Measurements from ENCODE around the gene FEZ2.

FEZ2 gene

GRCh38 chr2:36561237-36561944 lies 36.6 kb downstream of the FEZ2 start:
- TF ChIP-seq, protein P1, sequence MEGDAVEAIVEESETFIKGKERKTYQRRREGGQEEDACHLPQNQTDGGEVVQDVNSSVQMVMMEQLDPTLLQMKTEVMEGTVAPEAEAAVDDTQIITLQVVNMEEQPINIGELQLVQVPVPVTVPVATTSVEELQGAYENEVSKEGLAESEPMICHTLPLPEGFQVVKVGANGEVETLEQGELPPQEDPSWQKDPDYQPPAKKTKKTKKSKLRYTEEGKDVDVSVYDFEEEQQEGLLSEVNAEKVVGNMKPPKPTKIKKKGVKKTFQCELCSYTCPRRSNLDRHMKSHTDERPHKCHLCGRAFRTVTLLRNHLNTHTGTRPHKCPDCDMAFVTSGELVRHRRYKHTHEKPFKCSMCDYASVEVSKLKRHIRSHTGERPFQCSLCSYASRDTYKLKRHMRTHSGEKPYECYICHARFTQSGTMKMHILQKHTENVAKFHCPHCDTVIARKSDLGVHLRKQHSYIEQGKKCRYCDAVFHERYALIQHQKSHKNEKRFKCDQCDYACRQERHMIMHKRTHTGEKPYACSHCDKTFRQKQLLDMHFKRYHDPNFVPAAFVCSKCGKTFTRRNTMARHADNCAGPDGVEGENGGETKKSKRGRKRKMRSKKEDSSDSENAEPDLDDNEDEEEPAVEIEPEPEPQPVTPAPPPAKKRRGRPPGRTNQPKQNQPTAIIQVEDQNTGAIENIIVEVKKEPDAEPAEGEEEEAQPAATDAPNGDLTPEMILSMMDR (IDR thresholded peaks at IDR 0.05; ENCODE audit: extremely low read depth, missing control alignments): no peak
- no peak for DNase-seq (ENCODE audit: low spot score)

- TF ChIP-seq, protein P1 (IDR thresholded peaks at IDR 0.05; ENCODE audit: extremely low read depth, missing control alignments): no peak
These were observed 37.2 kb downstream of the FEZ2 start for GRCh38 chr2:36560726-36561125.

GRCh38 chr2:36559221-36559942 lies 38.6 kb downstream of the FEZ2 start:
- no peak for DNase-seq (ENCODE audit: low spot score)
- TF ChIP-seq, protein P1 (IDR thresholded peaks at IDR 0.05; ENCODE audit: extremely low read depth, missing control alignments): no peak

More at GRCh38 chr2:36560726-36561125, 37.2 kb downstream of the FEZ2 start:
- no peak for DNase-seq (ENCODE audit: low spot score)

DNA sequence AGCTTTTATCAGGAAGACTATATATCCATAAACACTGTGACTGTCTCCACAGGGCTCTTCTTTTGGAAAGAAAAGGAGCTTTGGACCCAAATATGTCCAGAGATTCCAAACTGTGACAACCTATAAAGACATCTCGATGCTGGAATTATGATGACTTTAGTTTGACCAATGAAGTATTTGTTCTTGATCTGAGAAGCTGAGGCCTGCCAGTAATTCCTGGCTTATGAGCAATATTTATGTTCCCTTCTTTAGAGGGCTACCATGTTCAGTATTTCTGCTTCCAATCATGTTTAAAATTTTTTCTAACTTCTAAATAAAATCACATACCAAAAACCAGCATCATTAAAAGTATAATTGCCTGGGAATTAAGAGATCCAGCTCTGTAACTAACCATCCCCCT lies 41.1 kb downstream of the FEZ2 start:
- DNase-seq (ENCODE audit: low spot score): no peak
- TF ChIP-seq, protein P1 (IDR thresholded peaks at IDR 0.05; ENCODE audit: extremely low read depth, missing control alignments): no peak

- DNase-seq (ENCODE audit: low spot score): no peak
- TF ChIP-seq, protein P1 (IDR thresholded peaks at IDR 0.05; ENCODE audit: extremely low read depth, missing control alignments): no peak
These were observed 42.2 kb downstream of the FEZ2 start for GRCh38 chr2:36555789-36556188.

DNA sequence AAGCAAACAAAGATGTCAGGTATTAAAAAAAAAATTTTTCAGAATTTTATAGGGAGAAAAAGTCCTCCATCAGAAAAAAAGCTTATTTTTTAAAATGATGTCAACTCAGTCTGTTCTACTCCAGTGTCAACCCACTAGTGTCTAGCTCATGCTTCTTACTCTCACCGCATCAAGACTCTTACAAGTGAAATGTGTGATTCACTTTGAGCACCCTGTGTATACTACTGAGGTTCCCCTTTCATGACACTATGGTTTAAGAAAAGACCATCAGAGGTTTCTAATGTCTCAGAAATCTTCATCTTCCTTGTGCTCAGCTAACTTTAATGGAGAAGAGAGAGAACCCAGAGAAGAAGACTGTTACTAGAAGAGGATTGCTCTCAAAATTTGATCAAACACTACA lies 43.4 kb downstream of the FEZ2 start:
- DNase-seq (ENCODE audit: low spot score): no peak

DNA sequence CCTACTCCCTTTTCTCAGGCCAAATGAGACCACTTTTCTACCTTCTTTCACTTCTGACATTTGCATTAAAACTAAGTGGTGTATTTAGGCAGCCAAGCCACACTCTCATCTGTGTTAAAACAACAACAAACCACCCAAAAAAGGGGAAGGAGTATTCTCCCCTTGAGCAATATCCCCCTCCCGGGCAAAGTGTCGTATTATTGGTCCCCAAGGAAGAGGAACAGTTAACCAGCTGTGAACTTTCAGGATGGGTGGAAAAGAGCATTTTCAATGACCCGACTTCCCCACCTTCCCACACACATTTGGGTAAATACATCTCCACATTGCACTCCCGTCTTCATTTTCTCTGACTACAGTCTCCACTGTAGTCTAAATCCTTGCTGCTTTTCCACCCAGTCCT lies 44.3 kb downstream of the FEZ2 start:
- DNase-seq (ENCODE audit: low spot score): no peak
- TF ChIP-seq, protein P1 (IDR thresholded peaks at IDR 0.05; ENCODE audit: extremely low read depth, missing control alignments): no peak

More for the DNA sequence above, 43.4 kb downstream of the FEZ2 start:
- TF ChIP-seq, protein P1 (IDR thresholded peaks at IDR 0.05; ENCODE audit: extremely low read depth, missing control alignments): no peak

Measured in GM20000 (cell line).